Calu3 (cell line): ENCODE measurements around the gene ABHD2. TPM values are rescaled to one million over a fixed set of nuclear protein-coding genes. Genes with fewer than 3 reads are reported as not detected.

Experiments
- BruUV-seq: library from RNA; stranded (reverse); fragments of 400-500 nt; replicated peaks from 2 replicates; lab custom pipeline; 2021; lab: Mats Ljungman, UMichigan
- CTCF ChIA-PET: fragments of 300-600 bp; sonication (Branson Sonifier 250); formaldehyde crosslinking; loops from one replicate; lab custom pipeline; 2022; ENCODE audit warnings: antibody characterized with exemption; lab: Charles Lee
- DNase-seq: peaks from one replicate; pipeline ENCODE4 v3.0.0; 2022
- H3K27ac Mint-ChIP-seq: one replicate; pipeline ENCODE4 v1.8.0; 2022; ENCODE audit warnings: mixed read lengths; ENCODE audit not compliant: unreplicated experiment
- H3K27me3 Mint-ChIP-seq: one replicate; pipeline ENCODE4 v1.8.0; 2022; ENCODE audit warnings: mixed read lengths; ENCODE audit not compliant: unreplicated experiment
- H3K36me3 Mint-ChIP-seq: one replicate; pipeline ENCODE4 v1.8.0; 2022; ENCODE audit warnings: mild to moderate bottlenecking, moderate library complexity, mixed read lengths; ENCODE audit not compliant: insufficient read depth, unreplicated experiment
- H3K4me1 Mint-ChIP-seq: one replicate; pipeline ENCODE4 v1.8.0; 2022; ENCODE audit warnings: mild to moderate bottlenecking, low read depth, mixed read lengths; ENCODE audit not compliant: unreplicated experiment
- H3K4me3 Mint-ChIP-seq: one replicate; pipeline ENCODE4 v1.8.0; 2022; ENCODE audit warnings: mild to moderate bottlenecking, low read depth, moderate library complexity, mixed read lengths; ENCODE audit not compliant: unreplicated experiment
- H3K9me3 Mint-ChIP-seq: one replicate; pipeline ENCODE4 v1.8.0; 2022; ENCODE audit warnings: low read depth, mixed read lengths; ENCODE audit not compliant: unreplicated experiment
- intact Hi-C: fragments of 100-400 bp; cut with micrococcal nuclease; formaldehyde crosslinking; loops from one replicate; pipeline ENCODE4 v1.10.0; 2022; ENCODE audit not compliant: unreplicated experiment
- total RNA-seq: library from RNA; stranded (reverse); gene quantifications from 2 replicates; pipeline ENCODE4 v1.2.3, GENCODE V29; 2022
- TF ChIP-seq, protein P1 (sequence below): fragments of 200-600 bp; IDR thresholded peaks from one replicate; pipeline ENCODE4 v1.8.0; 2022; ENCODE audit warnings: antibody characterized with exemption; ENCODE audit not compliant: unreplicated experiment

ABHD2 gene
- total RNA-seq, 1 experiment from 2014 or later: 353 TPM

DNA sequence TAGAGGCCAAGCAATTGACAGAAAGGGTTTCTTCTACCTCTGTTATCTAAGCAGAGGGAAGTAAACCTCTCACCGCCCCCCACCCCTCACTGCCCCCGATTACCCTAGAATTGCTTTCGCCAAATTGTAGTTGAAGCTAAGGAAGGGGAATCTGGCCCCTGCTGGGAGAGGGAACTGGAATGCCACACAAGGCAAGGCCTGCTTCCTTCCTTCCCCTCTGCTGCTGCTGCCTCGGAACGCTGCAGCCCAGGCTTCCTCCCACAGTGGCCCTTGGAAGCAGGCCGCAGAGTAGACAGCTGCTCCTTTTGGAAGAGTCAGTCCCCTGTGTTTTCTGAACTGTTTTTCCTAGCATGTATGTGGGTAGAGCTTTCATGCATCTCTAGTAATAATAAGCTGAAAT is 111.5 kb downstream of the ABHD2 start:
- Mint-ChIP-seq H3K4me3 (no peak overlapping the region), H3K27me3 (no peaks in the 10 kb centered on the region), H3K9me3 (no peaks in the 10 kb centered on the region), H3K27ac (no peak overlapping the region), H3K36me3 (peaks cover 44% of the 10 kb centered on the region), H3K4me1 (peaks cover 23% of the 10 kb centered on the region)
- no TSS peak for BruUV-seq
- TF ChIP-seq, protein P1, sequence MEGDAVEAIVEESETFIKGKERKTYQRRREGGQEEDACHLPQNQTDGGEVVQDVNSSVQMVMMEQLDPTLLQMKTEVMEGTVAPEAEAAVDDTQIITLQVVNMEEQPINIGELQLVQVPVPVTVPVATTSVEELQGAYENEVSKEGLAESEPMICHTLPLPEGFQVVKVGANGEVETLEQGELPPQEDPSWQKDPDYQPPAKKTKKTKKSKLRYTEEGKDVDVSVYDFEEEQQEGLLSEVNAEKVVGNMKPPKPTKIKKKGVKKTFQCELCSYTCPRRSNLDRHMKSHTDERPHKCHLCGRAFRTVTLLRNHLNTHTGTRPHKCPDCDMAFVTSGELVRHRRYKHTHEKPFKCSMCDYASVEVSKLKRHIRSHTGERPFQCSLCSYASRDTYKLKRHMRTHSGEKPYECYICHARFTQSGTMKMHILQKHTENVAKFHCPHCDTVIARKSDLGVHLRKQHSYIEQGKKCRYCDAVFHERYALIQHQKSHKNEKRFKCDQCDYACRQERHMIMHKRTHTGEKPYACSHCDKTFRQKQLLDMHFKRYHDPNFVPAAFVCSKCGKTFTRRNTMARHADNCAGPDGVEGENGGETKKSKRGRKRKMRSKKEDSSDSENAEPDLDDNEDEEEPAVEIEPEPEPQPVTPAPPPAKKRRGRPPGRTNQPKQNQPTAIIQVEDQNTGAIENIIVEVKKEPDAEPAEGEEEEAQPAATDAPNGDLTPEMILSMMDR: no peak
- CTCF ChIA-PET: interaction anchor here (0.6 kb wide), 1 partner anchor 592 kb away, joined by 4 read pairs; no protein-coding TSS in a partner anchor
- intact Hi-C loops: no loop called here
- no peak for DNase-seq

- TF ChIP-seq, protein P1: no peak
- peaks cover 23% of the 10 kb centered on the region for H3K4me1 Mint-ChIP-seq
- DNase-seq: no peak
- no peak overlapping the region for H3K4me3 Mint-ChIP-seq
- intact Hi-C loops: no loop called here
- CTCF ChIA-PET: interaction anchor here (0.6 kb wide), 1 partner anchor 592 kb away, joined by 4 read pairs; no protein-coding TSS in a partner anchor
- H3K9me3 Mint-ChIP-seq: no peaks in the 10 kb centered on the region
- peaks cover 48% of the 10 kb centered on the region for H3K36me3 Mint-ChIP-seq
- H3K27me3 Mint-ChIP-seq: no peaks in the 10 kb centered on the region
- H3K27ac Mint-ChIP-seq: no peak overlapping the region
- no TSS peak for BruUV-seq
Measured at GRCh38 chr15:89200182-89200581, 111.9 kb downstream of the ABHD2 start.

GRCh38 chr15:89201465-89202005 is 113.3 kb downstream of the ABHD2 start:
- TF ChIP-seq, protein P1: no peak
- CTCF ChIA-PET: no interaction called here
- intact Hi-C loops: no loop called here
- H3K27ac Mint-ChIP-seq: no peak overlapping the region
- H3K27me3 Mint-ChIP-seq: no peaks in the 10 kb centered on the region
- H3K9me3 Mint-ChIP-seq: no peaks in the 10 kb centered on the region
- H3K4me3 Mint-ChIP-seq: no peak overlapping the region
- DNase-seq: no peak
- peaks cover 46% of the 10 kb centered on the region for H3K36me3 Mint-ChIP-seq
- H3K4me1 Mint-ChIP-seq: peaks cover 11% of the 10 kb centered on the region
- BruUV-seq: no TSS peak

DNA sequence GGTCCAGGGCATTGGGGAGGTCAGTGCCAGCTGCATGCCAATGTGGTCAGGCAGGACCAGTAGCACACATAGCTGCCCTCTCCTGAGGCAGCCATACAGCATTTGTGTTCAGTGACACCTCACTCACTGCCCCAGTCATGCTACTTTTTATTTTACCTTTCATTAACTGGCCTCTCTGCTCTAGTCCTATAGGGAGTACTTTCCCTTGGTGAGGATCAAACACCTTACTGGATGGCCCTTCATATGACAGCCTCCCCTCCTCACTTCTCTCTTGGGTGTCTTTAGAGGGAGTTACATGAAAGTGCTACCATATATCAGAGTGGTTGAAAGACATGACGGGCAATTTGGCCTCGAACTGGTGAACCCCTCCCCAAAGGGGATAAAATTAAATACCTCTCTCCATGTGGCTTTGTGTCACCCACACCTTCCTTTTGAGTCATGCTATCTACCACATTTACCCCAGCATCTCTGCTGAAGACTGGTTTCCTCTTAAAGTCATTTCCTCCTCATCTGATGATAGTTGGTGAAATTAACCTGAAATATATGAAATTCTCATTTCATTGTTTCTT is 115.5 kb downstream of the ABHD2 start:
- Mint-ChIP-seq H3K27ac (peak overlapping the region; percentile 82), H3K36me3 (peaks cover 38% of the 10 kb centered on the region), H3K27me3 (no peaks in the 10 kb centered on the region), H3K4me1 (peaks cover 8% of the 10 kb centered on the region), H3K9me3 (no peaks in the 10 kb centered on the region), H3K4me3 (no peak overlapping the region)
- no peak for DNase-seq
- TF ChIP-seq, protein P1: no peak
- intact Hi-C loops: no loop called here
- CTCF ChIA-PET: interaction anchor here (0.7 kb wide), 1 partner anchor 135 kb away, joined by 3 read pairs; no protein-coding TSS in a partner anchor
- no TSS peak for BruUV-seq
